ENCODE measurements around the gene NEURL1.

The NEURL1 gene

DNA sequence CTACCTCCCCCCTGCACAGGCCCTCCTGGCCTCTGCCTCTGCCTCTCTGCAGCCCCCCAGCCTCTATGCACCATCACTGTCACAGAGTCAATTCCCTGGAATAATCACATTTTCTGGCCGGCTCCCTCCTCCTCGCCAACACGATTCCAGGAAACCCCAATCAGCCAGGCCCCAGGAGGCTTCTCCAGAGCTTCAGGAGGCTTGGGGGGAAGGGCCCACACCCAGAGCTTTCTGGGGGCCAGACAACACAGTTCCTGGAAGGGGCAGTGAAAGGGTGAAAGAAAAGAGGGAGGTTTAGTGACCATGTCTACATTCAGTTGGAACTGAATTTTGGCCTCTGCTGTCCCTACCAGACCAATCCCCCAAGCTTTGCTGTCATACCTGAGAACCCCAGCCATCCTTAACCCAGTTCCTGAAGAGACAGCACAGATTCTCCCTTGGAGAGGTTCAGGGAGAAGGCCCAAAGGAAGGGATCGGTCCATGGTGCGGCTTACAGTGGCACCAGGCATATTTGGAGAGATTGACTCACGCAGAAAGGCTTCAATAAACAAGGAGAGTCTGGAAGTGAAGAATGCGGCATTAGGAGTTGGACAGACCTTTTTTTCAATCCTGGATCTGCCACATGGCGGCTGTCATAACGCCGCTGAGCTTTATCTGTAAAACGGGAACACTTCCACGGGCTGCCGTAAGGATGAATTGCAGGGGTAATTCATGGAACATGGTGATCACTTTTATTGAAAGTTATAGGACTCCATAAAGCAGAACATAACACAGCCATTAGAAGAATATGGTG lies 89.0 kb downstream of the NEURL1 start:
- Histone ChIP-seq H3K27ac (ENCODE audit: low read length, poor library complexity, severe bottlenecking) (no peak overlapping the region), H4K91ac (ENCODE audit: low read length) (no peak overlapping the region), H3K27me3 (ENCODE audit: control insufficient read depth in 1 of 2, insufficient read depth in 1 of 2, low read length in 2 of 2) (peaks cover 34 to 74% of the 10 kb centered on the region in 2 experiments), H3K79me1 (replicated peaks; ENCODE audit: low read length, poor library complexity, severe bottlenecking) (no peaks in the 10 kb centered on the region), H3K4me1 (ENCODE audit: control insufficient read depth, insufficient read depth, low read depth, low read length) (peaks cover 16% of the 10 kb centered on the region), H2BK15ac (ENCODE audit: low read depth, poor library complexity, severe bottlenecking) (no peak overlapping the region), H3K9ac (ENCODE audit: low read length) (no peak overlapping the region), H4K8ac (ENCODE audit: low read length) (peak overlapping the region; percentile 46), H2BK120ac (ENCODE audit: low read depth, low read length) (no peak overlapping the region), H3K18ac (ENCODE audit: low read depth in 1 of 2, low read length in 2 of 2) (no peak overlapping the region), H3K4me2 (ENCODE audit: low read length, poor library complexity, severe bottlenecking) (no peak overlapping the region), H2BK12ac (ENCODE audit: low read length in 2 of 2) (no peak overlapping the region), H2BK5ac (ENCODE audit: low read depth, low read length, poor library complexity, severe bottlenecking) (no peak overlapping the region), H3K4me3 (ENCODE audit: insufficient read depth in 1 of 2, low read depth in 1 of 2, low read length in 2 of 2) (no peak overlapping the region), H2AK5ac (ENCODE audit: low read length, severe bottlenecking) (no peak overlapping the region), H3K14ac (ENCODE audit: low read length in 2 of 2) (peak overlapping the region in 1 of 2 experiments; percentile 51), H3K23ac (ENCODE audit: low read length in 2 of 2) (no peak overlapping the region), H3K9me3 (ENCODE audit: control insufficient read depth, low read length) (no peaks in the 10 kb centered on the region), H2AFZ (ENCODE audit: low read depth, low read length) (no peak overlapping the region), H3K36me3 (ENCODE audit: control insufficient read depth in 1 of 2, insufficient read depth in 2 of 2, low read depth in 1 of 2, low read length in 2 of 2) (peaks cover 0 to 3% of the 10 kb centered on the region in 2 experiments), H3K4ac (ENCODE audit: low read depth in 1 of 2, low read length in 2 of 2) (no peak overlapping the region)
- peak; percentile 4 for DNase-seq
- 84% methylated on average over 13 of the region's 13 CpGs for WGBS

DNA sequence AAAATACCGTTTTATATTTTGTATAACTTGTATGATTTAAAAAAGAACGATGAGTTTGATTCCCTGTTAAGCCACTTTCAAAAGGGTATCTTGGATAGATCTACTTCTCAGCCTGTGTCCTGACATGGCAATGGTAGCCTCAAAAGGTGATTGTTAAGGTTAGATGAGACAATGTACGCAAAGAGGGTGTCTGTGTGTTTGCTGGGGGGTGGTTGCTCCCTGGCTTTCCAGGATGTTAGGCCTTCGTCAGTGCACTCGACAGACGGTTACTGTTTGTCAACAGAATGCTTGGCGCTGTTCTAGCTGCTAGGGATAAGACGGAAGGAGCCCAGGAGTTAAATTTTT lies 90.3 kb downstream of the NEURL1 start:
- Histone ChIP-seq H3K4me3 (ENCODE audit: insufficient read depth in 1 of 2, low read depth in 1 of 2, low read length in 2 of 2) (peak overlapping the region in 1 of 2 experiments; percentile 78), H3K27ac (ENCODE audit: low read length, poor library complexity, severe bottlenecking) (no peak overlapping the region), H3K79me1 (replicated peaks; ENCODE audit: low read length, poor library complexity, severe bottlenecking) (no peaks in the 10 kb centered on the region), H2BK5ac (ENCODE audit: low read depth, low read length, poor library complexity, severe bottlenecking) (no peak overlapping the region), H3K27me3 (ENCODE audit: control insufficient read depth in 1 of 2, insufficient read depth in 1 of 2, low read length in 2 of 2) (peaks cover 36 to 61% of the 10 kb centered on the region in 2 experiments), H2AFZ (ENCODE audit: low read depth, low read length) (no peak overlapping the region), H3K14ac (ENCODE audit: low read length in 2 of 2) (no peak overlapping the region), H4K91ac (ENCODE audit: low read length) (peak overlapping the region; percentile 61), H3K4ac (ENCODE audit: low read depth in 1 of 2, low read length in 2 of 2) (no peak overlapping the region), H3K9me3 (ENCODE audit: control insufficient read depth, low read length) (no peaks in the 10 kb centered on the region), H2AK5ac (ENCODE audit: low read length, severe bottlenecking) (no peak overlapping the region), H2BK12ac (ENCODE audit: low read length in 2 of 2) (no peak overlapping the region), H3K9ac (ENCODE audit: low read length) (peak overlapping the region; percentile 54), H4K8ac (ENCODE audit: low read length) (no peak overlapping the region), H3K18ac (ENCODE audit: low read depth in 1 of 2, low read length in 2 of 2) (no peak overlapping the region), H3K36me3 (ENCODE audit: control insufficient read depth in 1 of 2, insufficient read depth in 2 of 2, low read depth in 1 of 2, low read length in 2 of 2) (peaks cover 0 to 3% of the 10 kb centered on the region in 2 experiments), H2BK120ac (ENCODE audit: low read depth, low read length) (no peak overlapping the region), H3K4me2 (ENCODE audit: low read length, poor library complexity, severe bottlenecking) (no peak overlapping the region), H3K4me1 (ENCODE audit: control insufficient read depth, insufficient read depth, low read depth, low read length) (peaks cover 12% of the 10 kb centered on the region), H2BK15ac (ENCODE audit: low read depth, poor library complexity, severe bottlenecking) (no peak overlapping the region), H3K23ac (ENCODE audit: low read length in 2 of 2) (no peak overlapping the region)
- DNase-seq = no peak
- 92% methylated on average over 7 of the region's 8 CpGs for WGBS

DNA sequence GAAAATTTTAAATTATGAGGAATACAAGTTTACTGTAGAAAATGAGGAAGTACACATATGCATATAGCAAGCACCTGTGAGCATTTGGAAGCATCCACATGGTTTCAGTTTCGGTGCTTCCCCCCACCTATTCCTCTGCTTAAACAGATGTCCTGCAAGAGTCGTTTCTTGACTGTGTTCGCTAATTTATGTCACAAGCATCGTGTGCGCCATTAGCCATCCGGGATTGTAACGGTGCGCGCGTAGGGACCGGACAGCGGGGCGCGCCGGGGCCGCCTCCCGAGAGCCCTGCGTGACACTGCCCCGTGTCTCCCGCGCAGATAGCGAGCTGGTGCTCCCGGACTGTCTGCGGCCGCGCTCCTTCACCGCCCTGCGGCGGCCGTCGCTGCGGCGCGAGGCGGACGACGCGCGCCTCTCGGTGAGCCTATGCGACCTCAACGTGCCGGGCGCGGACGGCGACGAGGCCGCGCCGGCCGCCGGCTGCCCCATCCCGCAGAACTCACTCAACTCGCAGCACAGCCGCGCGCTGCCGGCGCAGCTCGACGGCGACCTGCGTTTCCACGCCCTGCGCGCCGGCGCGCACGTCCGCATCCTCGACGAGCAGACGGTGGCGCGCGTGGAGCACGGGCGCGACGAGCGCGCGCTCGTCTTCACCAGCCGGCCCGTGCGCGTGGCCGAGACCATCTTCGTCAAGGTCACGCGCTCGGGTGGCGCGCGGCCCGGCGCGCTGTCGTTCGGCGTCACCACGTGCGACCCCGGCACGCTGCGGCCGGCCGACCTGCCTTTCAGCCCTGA lies 90.9 kb downstream of the NEURL1 start:
- no peak overlapping the region for H3K4me2 ChIP-seq (ENCODE audit: low read length, poor library complexity, severe bottlenecking)
- peak overlapping the region in 1 of 2 experiments; percentile 78 for H3K4me3 ChIP-seq (ENCODE audit: insufficient read depth in 1 of 2, low read depth in 1 of 2, low read length in 2 of 2)
- WGBS = 96% methylated on average over 111 of the region's 111 CpGs
- H2AFZ ChIP-seq (ENCODE audit: low read depth, low read length) = no peak overlapping the region
- no peak overlapping the region for H2AK5ac ChIP-seq (ENCODE audit: low read length, severe bottlenecking)
- H3K9me3 ChIP-seq (ENCODE audit: control insufficient read depth, low read length) = no peaks in the 10 kb centered on the region
- no peak overlapping the region for H3K27ac ChIP-seq (ENCODE audit: low read length, poor library complexity, severe bottlenecking)
- no peak overlapping the region for H2BK120ac ChIP-seq (ENCODE audit: low read depth, low read length)
- no peak overlapping the region for H2BK5ac ChIP-seq (ENCODE audit: low read depth, low read length, poor library complexity, severe bottlenecking)
- no peak overlapping the region for H2BK15ac ChIP-seq (ENCODE audit: low read depth, poor library complexity, severe bottlenecking)
- peak overlapping the region; percentile 54 for H3K9ac ChIP-seq (ENCODE audit: low read length)
- H2BK12ac ChIP-seq (ENCODE audit: low read length in 2 of 2) = no peak overlapping the region
- peaks cover 0 to 3% of the 10 kb centered on the region in 2 experiments for H3K36me3 ChIP-seq (ENCODE audit: control insufficient read depth in 1 of 2, insufficient read depth in 2 of 2, low read depth in 1 of 2, low read length in 2 of 2)
- no peak overlapping the region for H3K4ac ChIP-seq (ENCODE audit: low read depth in 1 of 2, low read length in 2 of 2)
- H4K8ac ChIP-seq (ENCODE audit: low read length) = no peak overlapping the region
- H3K14ac ChIP-seq (ENCODE audit: low read length in 2 of 2) = no peak overlapping the region
- H3K79me1 ChIP-seq (replicated peaks; ENCODE audit: low read length, poor library complexity, severe bottlenecking) = no peaks in the 10 kb centered on the region
- H4K91ac ChIP-seq (ENCODE audit: low read length) = peak overlapping the region; percentile 27
- no peak for DNase-seq
- no peak overlapping the region for H3K23ac ChIP-seq (ENCODE audit: low read length in 2 of 2)
- peaks cover 40 to 55% of the 10 kb centered on the region in 2 experiments for H3K27me3 ChIP-seq (ENCODE audit: control insufficient read depth in 1 of 2, insufficient read depth in 1 of 2, low read length in 2 of 2)
- H3K18ac ChIP-seq (ENCODE audit: low read depth in 1 of 2, low read length in 2 of 2) = no peak overlapping the region
- H3K4me1 ChIP-seq (ENCODE audit: control insufficient read depth, insufficient read depth, low read depth, low read length) = peaks cover 9% of the 10 kb centered on the region

DNA sequence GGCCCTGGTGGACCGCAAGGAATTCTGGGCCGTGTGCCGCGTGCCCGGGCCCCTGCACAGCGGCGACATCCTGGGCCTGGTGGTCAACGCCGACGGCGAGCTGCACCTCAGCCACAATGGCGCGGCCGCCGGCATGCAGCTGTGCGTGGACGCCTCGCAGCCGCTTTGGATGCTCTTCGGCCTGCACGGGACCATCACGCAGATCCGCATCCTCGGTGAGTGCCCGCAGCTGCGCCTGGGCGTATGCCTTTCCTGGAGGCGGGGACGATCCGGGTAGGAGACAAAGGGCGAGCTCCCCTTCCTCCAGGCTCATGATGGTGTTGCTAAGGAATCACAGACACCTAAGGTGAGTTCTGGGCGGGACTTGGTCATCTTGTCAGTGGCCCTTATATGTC lies 91.5 kb downstream of the NEURL1 start:
- 97% methylated on average over 32 of the region's 32 CpGs for WGBS
- H3K27ac ChIP-seq (ENCODE audit: low read length, poor library complexity, severe bottlenecking) = no peak overlapping the region
- peak overlapping the region in 1 of 2 experiments; percentile 58 for H3K14ac ChIP-seq (ENCODE audit: low read length in 2 of 2)
- no peak overlapping the region for H2AK5ac ChIP-seq (ENCODE audit: low read length, severe bottlenecking)
- no peak overlapping the region for H3K4me2 ChIP-seq (ENCODE audit: low read length, poor library complexity, severe bottlenecking)
- DNase-seq = no peak
- H2AFZ ChIP-seq (ENCODE audit: low read depth, low read length) = no peak overlapping the region
- no peak overlapping the region for H3K9ac ChIP-seq (ENCODE audit: low read length)
- H3K18ac ChIP-seq (ENCODE audit: low read depth in 1 of 2, low read length in 2 of 2) = no peak overlapping the region
- no peak overlapping the region for H2BK5ac ChIP-seq (ENCODE audit: low read depth, low read length, poor library complexity, severe bottlenecking)
- H3K9me3 ChIP-seq (ENCODE audit: control insufficient read depth, low read length) = no peaks in the 10 kb centered on the region
- H3K36me3 ChIP-seq (ENCODE audit: control insufficient read depth in 1 of 2, insufficient read depth in 2 of 2, low read depth in 1 of 2, low read length in 2 of 2) = peaks cover 0 to 3% of the 10 kb centered on the region in 2 experiments
- H3K23ac ChIP-seq (ENCODE audit: low read length in 2 of 2) = no peak overlapping the region
- H2BK15ac ChIP-seq (ENCODE audit: low read depth, poor library complexity, severe bottlenecking) = no peak overlapping the region
- no peak overlapping the region for H4K91ac ChIP-seq (ENCODE audit: low read length)
- H3K4me1 ChIP-seq (ENCODE audit: control insufficient read depth, insufficient read depth, low read depth, low read length) = peaks cover 9% of the 10 kb centered on the region
- H3K79me1 ChIP-seq (replicated peaks; ENCODE audit: low read length, poor library complexity, severe bottlenecking) = no peaks in the 10 kb centered on the region
- H3K4ac ChIP-seq (ENCODE audit: low read depth in 1 of 2, low read length in 2 of 2) = no peak overlapping the region
- no peak overlapping the region for H2BK120ac ChIP-seq (ENCODE audit: low read depth, low read length)
- no peak overlapping the region for H4K8ac ChIP-seq (ENCODE audit: low read length)
- peaks cover 45 to 51% of the 10 kb centered on the region in 2 experiments for H3K27me3 ChIP-seq (ENCODE audit: control insufficient read depth in 1 of 2, insufficient read depth in 1 of 2, low read length in 2 of 2)
- no peak overlapping the region for H2BK12ac ChIP-seq (ENCODE audit: low read length in 2 of 2)
- H3K4me3 ChIP-seq (ENCODE audit: insufficient read depth in 1 of 2, low read depth in 1 of 2, low read length in 2 of 2) = peak overlapping the region in 1 of 2 experiments; percentile 78
